Adrenal gland (tissue), 5 donors: ENCODE data around the gene APOC3.

Source experiments
- POLR2A ChIP-seq, 2 donors: fragments of 450-650 bp; IDR thresholded peaks; one replicate each; pipeline ENCODE4 v1.6.1; 2017; ENCODE audit warnings: antibody characterized with exemption in 2 of 2, mild to moderate bottlenecking in 2 of 2, moderate library complexity in 1 of 2
- TF ChIP-seq, protein P1 (sequence below), 6 experiments: fragments of 450-650 bp in 4 of 6; fragments of 200-600 bp in 2 of 6; sonication (generic) in 1 of 6; IDR thresholded peaks; 1 replicate in 5 of 6; 2 replicates in 1 of 6; pipeline versions ENCODE4 v1.5.1 to v1.8.0; 2016 to 2021; ENCODE audit warnings: antibody characterized with exemption in 6 of 6, mild to moderate bottlenecking in 2 of 6, moderate library complexity in 1 of 6
- donor health status: DM: no; HTN: no; CAD: no.

DNA sequence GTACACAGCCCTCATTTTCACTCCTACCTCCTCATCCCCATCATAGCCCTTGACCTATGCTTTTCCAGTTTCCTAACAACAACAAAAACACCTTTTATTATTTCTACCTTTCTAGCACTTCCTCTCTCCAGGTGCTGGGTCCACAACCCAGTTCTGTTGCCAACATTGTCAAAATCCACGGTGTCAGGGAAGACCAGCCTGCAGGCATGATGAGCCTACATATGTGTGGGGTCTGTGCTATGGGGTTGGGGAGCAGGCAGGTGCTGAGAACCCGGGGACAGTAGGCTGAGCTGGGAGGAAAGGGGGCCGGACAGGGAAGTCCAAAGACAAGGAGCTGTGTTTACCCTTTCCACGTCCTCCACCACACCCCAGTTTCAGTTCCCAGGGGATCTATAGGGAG, 41.2 kb upstream of the APOC3 start:
- TF ChIP-seq, protein P1, sequence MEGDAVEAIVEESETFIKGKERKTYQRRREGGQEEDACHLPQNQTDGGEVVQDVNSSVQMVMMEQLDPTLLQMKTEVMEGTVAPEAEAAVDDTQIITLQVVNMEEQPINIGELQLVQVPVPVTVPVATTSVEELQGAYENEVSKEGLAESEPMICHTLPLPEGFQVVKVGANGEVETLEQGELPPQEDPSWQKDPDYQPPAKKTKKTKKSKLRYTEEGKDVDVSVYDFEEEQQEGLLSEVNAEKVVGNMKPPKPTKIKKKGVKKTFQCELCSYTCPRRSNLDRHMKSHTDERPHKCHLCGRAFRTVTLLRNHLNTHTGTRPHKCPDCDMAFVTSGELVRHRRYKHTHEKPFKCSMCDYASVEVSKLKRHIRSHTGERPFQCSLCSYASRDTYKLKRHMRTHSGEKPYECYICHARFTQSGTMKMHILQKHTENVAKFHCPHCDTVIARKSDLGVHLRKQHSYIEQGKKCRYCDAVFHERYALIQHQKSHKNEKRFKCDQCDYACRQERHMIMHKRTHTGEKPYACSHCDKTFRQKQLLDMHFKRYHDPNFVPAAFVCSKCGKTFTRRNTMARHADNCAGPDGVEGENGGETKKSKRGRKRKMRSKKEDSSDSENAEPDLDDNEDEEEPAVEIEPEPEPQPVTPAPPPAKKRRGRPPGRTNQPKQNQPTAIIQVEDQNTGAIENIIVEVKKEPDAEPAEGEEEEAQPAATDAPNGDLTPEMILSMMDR (IDR thresholded peaks at IDR 0.05): no peak
- no peak for TF ChIP-seq POLR2A (IDR thresholded peaks at IDR 0.05)
